Stimulated activated naive CD8-positive, alpha-beta T cell treated with anti-CD3 and anti-CD28 coated beads, Interleukin-15, amount 100 ng/mL, for 72 hours (primary cell): Measurements from ENCODE around the gene SNX18.
"Not testable (repeated sequence)": the region's sequence is repeated elsewhere in the genome, so short reads cannot be mapped to it uniquely, and the experiment has no call there.

Experiments
- ATAC-seq: fragments of 150-1000 bp; cut with Tn5 transposase; 2 replicates; pipeline ENCODE4 v1.10.0; 2021; ENCODE audit warnings: mild to moderate bottlenecking, moderate library complexity
- DNase-seq, 2 donors: peaks; one replicate each; pipeline ENCODE4 v3.0.0; 2021 to 2022
- H3K27ac Mint-ChIP-seq, 2 donors: one replicate each; pipeline ENCODE4 v1.8.0; 2022; ENCODE audit warnings: mild to moderate bottlenecking in 2 of 2, mixed read lengths in 2 of 2, moderate library complexity in 2 of 2
- H3K27me3 Mint-ChIP-seq: one replicate; pipeline ENCODE4 v1.8.0; 2022; ENCODE audit warnings: mixed read lengths
- H3K4me1 Mint-ChIP-seq: one replicate; pipeline ENCODE4 v1.8.0; 2022; ENCODE audit warnings: mild to moderate bottlenecking, mixed read lengths
- H3K4me3 Mint-ChIP-seq, 2 donors: one replicate each; pipeline ENCODE4 v1.8.0; 2022; ENCODE audit warnings: mild to moderate bottlenecking in 2 of 2, mixed read lengths in 2 of 2, moderate library complexity in 1 of 2
- H3K9me3 Mint-ChIP-seq, 2 donors: one replicate each; pipeline ENCODE4 v1.8.0; 2022; ENCODE audit warnings: mixed read lengths in 2 of 2

Gene SNX18

GRCh38 chr5:54528633-54529209 lies 11.2 kb downstream of the SNX18 start:
- H3K27ac Mint-ChIP-seq, result no peak overlapping the region
- DNase-seq, result no peak
- peak; percentile 42 for ATAC-seq
- H3K9me3 Mint-ChIP-seq, result no peaks in the 10 kb centered on the region
- H3K27me3 Mint-ChIP-seq, result no peaks in the 10 kb centered on the region
- no peak overlapping the region for H3K4me3 Mint-ChIP-seq
- peaks cover 34% of the 10 kb centered on the region for H3K4me1 Mint-ChIP-seq

GRCh38 chr5:54529565-54529964 lies 12.0 kb downstream of the SNX18 start:
- H3K27me3 Mint-ChIP-seq, result no peaks in the 10 kb centered on the region
- no peak for DNase-seq
- ATAC-seq, result no peak
- no peak overlapping the region for H3K27ac Mint-ChIP-seq
- no peaks in the 10 kb centered on the region for H3K9me3 Mint-ChIP-seq
- no peak overlapping the region for H3K4me3 Mint-ChIP-seq
- peaks cover 36% of the 10 kb centered on the region for H3K4me1 Mint-ChIP-seq

DNA sequence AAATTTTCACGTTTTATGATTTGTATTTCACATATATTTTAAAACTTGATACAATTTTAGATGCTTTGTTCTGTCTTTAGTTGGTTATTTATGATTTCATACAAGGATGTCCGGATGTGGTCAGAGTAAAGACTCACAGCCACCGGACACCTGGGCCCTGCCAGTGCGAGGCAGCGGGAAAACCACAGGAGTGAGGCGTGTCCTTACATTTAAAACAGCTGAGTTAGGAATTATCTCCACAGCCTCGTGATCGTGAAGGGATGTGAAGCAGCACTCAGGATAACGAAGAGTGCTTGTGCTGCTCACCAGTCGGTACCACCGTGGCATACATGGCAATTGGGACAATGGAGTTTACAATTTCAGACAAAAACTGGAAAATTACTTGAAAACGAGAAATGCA lies 14.0 kb downstream of the SNX18 start:
- DNase-seq, result no peak
- H3K27ac Mint-ChIP-seq, result no peak overlapping the region
- H3K27me3 Mint-ChIP-seq, result no peaks in the 10 kb centered on the region
- peak overlapping the region in 1 of 2 donors; percentile 21 for H3K4me3 Mint-ChIP-seq
- H3K9me3 Mint-ChIP-seq, result no peaks in the 10 kb centered on the region
- peaks cover 31% of the 10 kb centered on the region for H3K4me1 Mint-ChIP-seq
- ATAC-seq, result no peak

GRCh38 chr5:54533541-54534190 lies 16.1 kb downstream of the SNX18 start:
- Mint-ChIP-seq H3K4me3 (no peak overlapping the region), H3K27me3 (no peaks in the 10 kb centered on the region), H3K27ac (no peak overlapping the region), H3K4me1 (peaks cover 31% of the 10 kb centered on the region), H3K9me3 (no peaks in the 10 kb centered on the region)
- DNase-seq (no peak), ATAC-seq (no peak)

DNA sequence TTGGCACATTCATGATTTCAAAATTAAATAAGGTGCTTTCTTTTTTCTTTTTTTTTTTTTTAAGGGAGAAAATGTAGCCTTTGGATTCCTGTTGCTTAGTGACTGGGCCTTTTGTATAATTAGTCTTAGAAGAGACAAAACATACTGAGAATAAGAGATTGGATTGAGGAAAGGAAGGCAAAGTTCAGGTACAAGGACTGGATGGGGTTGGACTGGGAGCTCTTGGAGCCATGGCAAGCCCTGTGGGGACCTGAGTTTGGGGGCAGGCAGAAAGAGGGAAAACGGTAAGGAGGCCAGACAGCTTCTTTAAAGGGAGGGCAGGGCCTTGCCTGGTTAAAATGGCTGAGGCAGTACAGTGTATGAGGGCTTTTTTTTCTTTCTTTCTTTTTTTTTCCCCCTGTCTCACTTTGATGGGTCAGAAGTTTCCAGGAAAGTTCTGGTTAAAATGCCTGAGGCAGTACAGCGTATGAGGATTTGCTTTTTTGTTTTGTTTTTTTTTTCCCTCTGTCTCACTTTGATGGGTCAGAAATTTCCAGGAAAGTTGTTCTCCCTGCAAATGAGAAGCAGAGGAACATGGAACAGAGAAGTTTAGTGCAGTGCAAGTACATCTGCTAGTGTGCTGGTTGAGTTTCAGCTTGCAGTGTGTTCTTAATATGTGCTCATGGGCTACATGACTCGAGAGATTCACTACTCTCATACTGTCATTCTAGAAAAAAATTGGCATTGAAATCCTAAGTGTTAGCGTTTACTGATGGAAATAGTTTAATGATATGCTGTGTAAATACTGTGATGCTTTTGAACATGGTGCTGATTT lies 16.8 kb downstream of the SNX18 start:
- H3K27me3 Mint-ChIP-seq, result no peaks in the 10 kb centered on the region

DNA sequence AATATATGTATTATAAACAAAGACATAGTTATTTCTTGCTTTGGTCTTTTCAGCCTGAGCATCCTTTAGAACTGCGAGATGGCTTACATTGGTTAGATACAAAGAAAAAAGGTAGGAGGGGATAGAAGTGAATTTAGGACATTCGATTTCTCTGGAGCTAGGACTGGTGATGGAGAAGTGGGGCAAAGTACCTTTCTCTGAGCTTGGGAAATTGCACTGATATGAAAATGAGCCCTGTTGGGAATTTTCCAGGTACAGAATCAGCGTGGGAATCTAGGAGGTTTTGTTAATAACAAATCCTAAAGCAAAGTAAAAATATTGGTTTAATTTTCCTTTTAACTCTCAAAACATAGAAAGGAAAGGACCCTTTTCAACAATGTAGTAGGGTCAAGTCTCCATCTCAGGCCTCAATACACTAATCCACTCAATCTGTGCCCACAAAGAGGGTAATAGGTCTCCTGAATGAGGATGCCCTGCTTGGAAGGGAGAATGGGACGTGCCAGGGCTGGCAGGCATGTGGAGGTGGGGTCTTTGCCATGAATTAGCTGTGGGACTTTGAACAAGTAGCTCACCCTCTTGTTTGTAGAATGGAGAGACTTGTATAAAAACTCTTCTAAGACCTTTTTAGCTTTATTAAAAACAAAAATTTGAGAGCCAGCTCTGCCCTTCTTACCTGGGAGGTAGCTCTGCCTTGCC lies 17.7 kb downstream of the SNX18 start:
- Mint-ChIP-seq H3K27me3 (no peaks in the 10 kb centered on the region), H3K4me3 (no peak overlapping the region), H3K9me3 (no peaks in the 10 kb centered on the region), H3K27ac (no peak overlapping the region), H3K4me1 (peaks cover 25% of the 10 kb centered on the region)
- DNase-seq, result no peak
- no peak for ATAC-seq

More for the DNA sequence above, 16.8 kb downstream of the SNX18 start:
- no peak overlapping the region for H3K4me3 Mint-ChIP-seq
- no peak for ATAC-seq
- no peak for DNase-seq
- H3K4me1 Mint-ChIP-seq, result peaks cover 31% of the 10 kb centered on the region
- no peaks in the 10 kb centered on the region for H3K9me3 Mint-ChIP-seq
- H3K27ac Mint-ChIP-seq, result no peak overlapping the region

GRCh38 chr5:54536375-54536774 lies 18.8 kb downstream of the SNX18 start:
- not testable (repeated sequence) for H3K9me3 Mint-ChIP-seq, H3K4me3 Mint-ChIP-seq, H3K27me3 Mint-ChIP-seq, DNase-seq, H3K27ac Mint-ChIP-seq, ATAC-seq
- H3K4me1 Mint-ChIP-seq, result peaks cover 21% of the 10 kb centered on the region

DNA sequence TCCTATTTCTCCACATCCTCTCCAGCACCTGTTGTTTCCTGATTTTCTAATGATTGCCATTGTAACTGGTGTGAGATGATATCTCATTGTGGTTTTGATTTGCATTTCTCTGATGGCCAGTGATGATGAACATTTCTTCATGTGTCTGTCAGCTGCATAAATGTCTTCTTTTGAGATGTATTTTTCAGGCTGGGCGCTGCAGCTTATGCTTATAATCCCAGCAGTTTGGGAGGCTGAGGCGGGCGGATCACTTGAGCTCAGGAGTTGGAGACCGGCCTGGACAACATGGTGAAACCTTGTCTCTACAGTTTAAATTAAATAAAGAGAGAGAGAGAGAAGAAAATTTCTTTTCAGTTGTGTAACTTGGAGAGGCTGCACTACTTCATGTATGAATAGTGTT lies 19.3 kb downstream of the SNX18 start:
- not testable (repeated sequence) for H3K27ac Mint-ChIP-seq, DNase-seq, H3K9me3 Mint-ChIP-seq, H3K27me3 Mint-ChIP-seq, ATAC-seq
- peak overlapping the region in 1 of 2 donors; percentile 32 for H3K4me3 Mint-ChIP-seq
- H3K4me1 Mint-ChIP-seq, result peaks cover 21% of the 10 kb centered on the region

DNA sequence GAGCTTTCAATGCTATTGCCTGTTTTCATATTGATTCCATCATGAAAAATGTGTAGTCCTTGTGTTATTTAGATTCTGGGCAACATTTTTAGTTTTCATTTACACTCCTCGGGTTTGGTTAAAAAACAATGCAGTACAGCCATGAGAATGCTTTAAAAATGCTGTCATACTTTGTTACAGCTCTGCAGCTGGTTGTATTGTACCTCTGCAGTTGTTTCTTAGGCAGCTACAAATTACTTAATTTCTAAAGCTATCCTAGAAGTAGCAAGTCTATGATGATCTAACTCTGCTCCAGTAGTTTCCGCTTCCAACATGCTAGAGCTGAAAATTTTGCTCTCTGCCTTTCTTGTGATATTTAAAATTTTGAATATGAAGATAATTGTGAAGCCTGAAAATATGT lies 20.2 kb downstream of the SNX18 start:
- no peak overlapping the region for H3K4me3 Mint-ChIP-seq
- no peaks in the 10 kb centered on the region for H3K9me3 Mint-ChIP-seq
- no peak for ATAC-seq
- peaks cover 28% of the 10 kb centered on the region for H3K4me1 Mint-ChIP-seq
- H3K27ac Mint-ChIP-seq, result no peak overlapping the region
- no peak for DNase-seq
- no peaks in the 10 kb centered on the region for H3K27me3 Mint-ChIP-seq

GRCh38 chr5:54538156-54538555 lies 20.6 kb downstream of the SNX18 start:
- no peaks in the 10 kb centered on the region for H3K9me3 Mint-ChIP-seq
- H3K27ac Mint-ChIP-seq, result no peak overlapping the region
- H3K27me3 Mint-ChIP-seq, result no peaks in the 10 kb centered on the region
- peaks cover 28% of the 10 kb centered on the region for H3K4me1 Mint-ChIP-seq
- H3K4me3 Mint-ChIP-seq, result no peak overlapping the region
- DNase-seq (no peak), ATAC-seq (no peak)

GRCh38 chr5:54539001-54539400 lies 21.4 kb downstream of the SNX18 start:
- ATAC-seq (no peak), DNase-seq (no peak)
- peaks cover 20% of the 10 kb centered on the region for H3K4me1 Mint-ChIP-seq
- peak overlapping the region in 1 of 2 donors; percentile 68 for H3K27ac Mint-ChIP-seq
- no peak overlapping the region for H3K4me3 Mint-ChIP-seq
- no peaks in the 10 kb centered on the region for H3K27me3 Mint-ChIP-seq
- H3K9me3 Mint-ChIP-seq, result no peaks in the 10 kb centered on the region

GRCh38 chr5:54540286-54540685 lies 22.7 kb downstream of the SNX18 start:
- Mint-ChIP-seq H3K27me3 (no peaks in the 10 kb centered on the region), H3K4me1 (peaks cover 14% of the 10 kb centered on the region), H3K4me3 (no peak overlapping the region), H3K27ac (no peak overlapping the region), H3K9me3 (no peaks in the 10 kb centered on the region)
- ATAC-seq (no peak), DNase-seq (no peak)

- Mint-ChIP-seq H3K27me3 (no peaks in the 10 kb centered on the region), H3K4me3 (no peak overlapping the region), H3K27ac (peak overlapping the region in 1 of 2 donors; percentile 91), H3K9me3 (no peaks in the 10 kb centered on the region), H3K4me1 (peaks cover 14% of the 10 kb centered on the region)
- no peak for ATAC-seq
- no peak for DNase-seq
Observed at GRCh38 chr5:54541823-54542783, 24.5 kb downstream of the SNX18 start.

- no peak for ATAC-seq
- Mint-ChIP-seq H3K4me3 (no peak overlapping the region), H3K27ac (no peak overlapping the region), H3K27me3 (no peaks in the 10 kb centered on the region), H3K4me1 (peaks cover 14% of the 10 kb centered on the region), H3K9me3 (no peaks in the 10 kb centered on the region)
- no peak for DNase-seq
Observed at GRCh38 chr5:54544044-54544443, 26.5 kb downstream of the SNX18 start.

DNA sequence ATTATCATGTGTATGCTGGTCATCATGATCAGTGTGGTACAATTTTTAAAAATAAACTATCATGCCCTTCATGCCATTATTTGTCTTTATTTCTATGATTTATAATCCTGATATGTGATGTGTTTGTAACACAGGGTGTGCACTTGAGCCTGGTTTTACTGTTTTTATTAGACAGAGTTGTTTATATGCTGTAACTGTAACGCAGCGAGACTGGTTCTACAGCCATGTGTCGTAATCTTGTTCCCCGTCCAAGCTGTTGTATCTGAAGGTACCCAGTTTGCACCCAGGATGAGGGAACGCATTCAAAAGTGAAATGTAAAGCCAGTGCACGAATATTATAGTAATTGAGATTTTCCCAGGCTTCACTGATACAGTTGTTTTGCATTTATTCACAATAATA lies 28.2 kb downstream of the SNX18 start:
- no peaks in the 10 kb centered on the region for H3K27me3 Mint-ChIP-seq
- ATAC-seq, result no peak
- H3K9me3 Mint-ChIP-seq, result no peaks in the 10 kb centered on the region
- peaks cover 14% of the 10 kb centered on the region for H3K4me1 Mint-ChIP-seq
- no peak overlapping the region for H3K27ac Mint-ChIP-seq
- no peak overlapping the region for H3K4me3 Mint-ChIP-seq
- no peak for DNase-seq
